Embryonic facial prominence (tissue), 1 donor: ENCODE measurements around the gene CCDC73.
"Not testable (repeated sequence)": the region's sequence is repeated elsewhere in the genome, so short reads cannot be mapped to it uniquely, and the experiment has no call there.

Source experiments
- DNase-seq: peaks from one replicate; pipeline ENCODE4 v3.0.0-alpha.2; 2016; ENCODE audit errors: extremely low spot score

The CCDC73 gene

DNA sequence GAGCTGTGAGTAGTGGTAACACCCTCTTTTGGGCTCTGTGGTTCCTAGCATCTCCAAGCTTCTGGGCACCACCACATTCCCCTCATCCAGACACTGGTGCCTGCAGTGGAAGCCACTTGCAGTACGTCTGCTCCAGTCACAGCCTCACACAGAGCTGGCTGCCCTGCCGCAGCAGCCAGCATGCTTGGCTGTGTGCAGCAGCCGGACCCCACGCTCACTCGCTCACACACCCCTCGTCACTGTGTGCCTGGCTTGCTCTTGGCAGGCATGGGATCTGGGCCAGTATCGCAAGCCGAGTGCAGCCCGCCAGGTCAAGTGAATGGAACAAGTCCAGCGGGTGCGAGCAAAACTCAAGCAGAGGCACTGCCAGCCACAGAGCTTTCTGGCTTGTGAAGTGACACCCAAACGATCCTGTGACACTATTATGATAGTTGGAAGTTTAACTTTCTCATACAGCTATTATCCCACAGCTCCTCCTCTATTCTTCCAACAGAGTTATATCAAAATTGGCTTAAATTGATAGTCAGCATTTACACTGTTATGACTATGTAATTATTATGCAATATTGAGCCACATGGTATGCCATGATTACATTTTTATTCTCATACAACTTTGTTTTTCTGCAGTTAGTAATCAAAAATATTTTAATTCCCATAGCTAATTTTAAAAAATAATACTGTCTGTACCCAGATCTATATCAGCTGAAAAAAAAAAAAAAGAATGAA lies 89.0 kb downstream of the CCDC73 start:
- DNase-seq, result no peak

- no peak for DNase-seq
Measured at GRCh38 chr11:32704775-32705174, 89.7 kb downstream of the CCDC73 start.

DNA sequence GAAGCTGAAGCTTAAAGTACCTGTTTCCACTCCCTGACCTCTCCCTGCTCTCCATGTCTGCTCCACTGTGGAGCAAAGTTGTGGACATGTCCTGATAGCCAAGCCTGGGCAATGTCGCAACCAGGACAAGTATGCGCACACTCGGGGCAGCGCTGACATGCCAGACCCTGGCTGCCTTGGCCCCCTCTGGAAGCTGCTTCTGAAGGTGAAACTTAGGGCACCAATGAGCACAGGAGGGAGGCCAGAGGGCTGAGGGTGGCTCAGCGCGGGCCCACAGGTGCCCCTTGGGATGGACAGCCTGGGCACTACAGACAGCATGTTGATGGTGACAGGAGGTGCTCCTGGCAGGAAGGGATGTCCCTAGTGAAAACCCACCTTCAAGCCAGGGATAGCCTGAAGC lies 90.2 kb downstream of the CCDC73 start:
- no peak for DNase-seq

- DNase-seq, result no peak
Measured at GRCh38 chr11:32701616-32702015, 92.8 kb downstream of the CCDC73 start.

DNA sequence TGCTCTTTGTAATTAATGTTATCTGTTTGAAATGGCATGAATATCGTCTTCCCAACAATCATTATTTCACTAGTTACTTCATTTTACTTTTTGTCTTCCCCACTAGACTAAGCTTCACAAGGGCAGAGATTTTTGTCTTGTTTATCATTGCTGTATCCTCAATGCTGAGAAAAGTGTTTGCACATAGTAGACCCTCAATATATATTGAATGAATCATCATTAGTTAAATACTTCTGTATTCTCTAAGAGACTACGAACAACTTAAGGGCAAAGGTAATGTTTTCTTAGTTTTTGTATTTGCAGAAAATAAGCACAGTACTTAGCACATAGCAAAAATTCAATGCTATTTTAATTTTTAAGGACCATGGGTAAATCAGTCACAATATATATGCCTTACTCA lies 95.9 kb downstream of the CCDC73 start:
- no peak for DNase-seq

DNA sequence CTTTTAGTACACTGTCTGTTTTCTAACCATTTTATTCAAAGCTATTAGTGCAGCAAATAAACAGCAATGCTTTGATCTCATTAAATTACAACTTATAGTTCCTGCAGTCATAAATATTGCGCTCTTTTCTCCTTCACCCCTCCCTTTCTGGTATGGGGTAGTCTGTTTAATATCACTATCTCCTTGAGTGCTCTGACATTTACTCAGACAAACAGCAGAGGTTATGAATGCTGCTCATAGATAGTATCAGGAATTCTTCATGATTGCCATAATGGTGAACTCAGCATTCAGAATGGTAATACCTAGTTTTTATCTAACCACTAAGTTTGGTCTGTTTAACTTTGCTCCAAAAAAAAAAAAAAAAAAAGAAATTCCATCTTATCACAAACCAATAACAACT lies 123.4 kb downstream of the CCDC73 start:
- DNase-seq, result no peak

GRCh38 chr11:32659672-32660071 lies 134.8 kb downstream of the CCDC73 start:
- DNase-seq, result no peak

- no peak for DNase-seq
Measured at GRCh38 chr11:32658639-32659406, 135.6 kb downstream of the CCDC73 start.

GRCh38 chr11:32643526-32643925 lies 150.9 kb downstream of the CCDC73 start:
- no peak for DNase-seq

DNA sequence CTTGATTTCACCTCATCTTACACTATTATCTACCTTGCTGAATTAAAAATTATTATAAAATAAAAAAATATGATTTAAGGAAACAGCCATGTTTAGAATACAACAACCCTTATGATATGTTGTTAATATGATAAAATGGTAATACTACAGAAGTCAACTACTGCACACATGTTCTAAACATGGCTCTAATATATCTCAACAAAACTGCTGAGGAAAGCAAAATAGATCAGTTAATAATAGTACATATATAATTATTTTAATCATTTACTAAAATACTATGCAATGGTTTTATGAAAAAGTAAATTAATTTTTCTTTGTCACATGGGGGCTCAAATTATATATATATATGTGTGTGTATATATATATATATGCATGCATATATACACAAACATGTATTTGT lies 153.1 kb downstream of the CCDC73 start:
- DNase-seq, result no peak

DNA sequence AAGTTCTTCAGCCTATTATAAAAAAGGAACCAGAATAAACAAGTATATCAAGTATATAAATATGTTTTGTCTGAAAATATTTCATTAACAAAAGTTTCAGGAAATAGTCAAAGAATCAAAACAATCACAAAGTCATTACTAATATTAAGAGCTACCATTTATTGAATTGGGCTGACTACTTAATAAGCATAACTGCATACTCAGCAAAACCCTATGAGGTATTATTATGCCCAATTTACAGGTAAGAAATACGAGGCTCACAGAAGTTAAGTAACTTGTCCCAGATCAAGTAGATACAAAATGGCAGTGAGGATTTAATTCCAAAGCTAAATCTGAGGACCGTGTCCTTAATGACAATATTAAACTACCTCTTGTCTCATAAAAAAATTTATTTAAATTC lies 158.6 kb downstream of the CCDC73 start:
- no peak for DNase-seq

- no peak for DNase-seq
Measured at GRCh38 chr11:32630844-32631243, 163.6 kb downstream of the CCDC73 start.

DNA sequence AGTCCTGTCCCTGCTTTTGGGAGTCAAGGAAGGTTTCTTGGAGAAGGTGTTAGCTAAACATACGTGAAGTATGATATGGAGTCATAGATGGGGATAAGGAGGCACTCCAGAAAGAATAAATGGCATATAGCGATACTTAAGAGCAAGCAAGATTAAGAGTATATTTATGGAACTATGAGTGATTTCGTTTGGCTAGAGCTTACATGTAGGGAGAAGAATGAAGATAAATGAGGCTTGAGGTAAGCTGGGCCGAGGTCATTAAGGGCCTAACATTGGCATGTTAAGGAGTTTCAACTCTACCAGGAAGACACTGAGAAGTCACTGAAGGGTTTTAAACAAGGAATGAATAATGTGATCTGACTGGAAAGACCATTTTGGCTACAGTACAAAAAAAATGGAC lies 177.6 kb downstream of the CCDC73 start:
- no peak for DNase-seq

DNA sequence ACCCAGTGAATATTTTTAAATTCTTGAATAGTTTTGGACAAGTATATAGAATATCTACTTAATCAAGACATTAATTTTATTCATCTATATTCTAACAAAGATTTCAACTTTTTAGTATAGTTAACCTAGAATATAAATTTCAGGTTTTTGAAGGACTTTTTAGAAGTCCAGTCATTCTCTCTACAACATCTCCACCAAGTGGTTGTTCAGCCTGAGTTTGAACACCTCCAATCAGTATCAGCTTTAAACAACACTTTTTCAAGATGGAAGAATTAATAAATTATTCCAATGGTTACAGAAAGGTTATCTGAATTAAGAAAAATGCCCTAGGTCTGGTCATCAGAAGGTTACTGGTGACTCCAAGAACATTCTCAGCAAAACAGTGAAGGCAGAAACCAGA lies 179.0 kb downstream of the CCDC73 start:
- DNase-seq, result no peak

- no peak for DNase-seq
Measured at GRCh38 chr11:32613500-32614151, 180.8 kb downstream of the CCDC73 start.

DNA sequence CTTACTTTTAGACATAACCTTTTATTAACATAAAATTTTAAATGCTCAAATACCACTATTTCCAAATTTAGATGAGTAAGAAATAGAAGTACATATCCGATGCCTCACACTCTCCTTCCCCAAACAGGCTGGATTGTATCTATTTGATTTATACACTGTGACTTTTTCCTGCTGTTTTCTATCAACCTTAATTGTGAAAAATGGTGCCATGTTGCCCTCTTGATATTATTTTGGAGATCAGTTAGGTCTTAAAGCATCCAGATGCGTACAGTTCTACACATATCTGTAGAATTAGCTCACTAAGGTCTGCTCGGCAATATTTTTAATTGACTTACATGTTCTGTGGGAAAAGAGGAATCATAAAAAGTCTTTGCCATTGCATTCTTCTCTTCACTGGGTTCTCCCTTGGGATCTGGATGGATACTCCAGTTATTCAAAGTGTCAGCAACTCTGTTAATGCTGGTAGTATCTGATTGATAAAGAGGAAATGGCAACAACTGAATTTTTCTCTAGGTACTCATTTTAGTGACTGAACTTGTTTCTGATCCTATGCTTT lies 183.6 kb downstream of the CCDC73 start:
- no peak for DNase-seq

DNA sequence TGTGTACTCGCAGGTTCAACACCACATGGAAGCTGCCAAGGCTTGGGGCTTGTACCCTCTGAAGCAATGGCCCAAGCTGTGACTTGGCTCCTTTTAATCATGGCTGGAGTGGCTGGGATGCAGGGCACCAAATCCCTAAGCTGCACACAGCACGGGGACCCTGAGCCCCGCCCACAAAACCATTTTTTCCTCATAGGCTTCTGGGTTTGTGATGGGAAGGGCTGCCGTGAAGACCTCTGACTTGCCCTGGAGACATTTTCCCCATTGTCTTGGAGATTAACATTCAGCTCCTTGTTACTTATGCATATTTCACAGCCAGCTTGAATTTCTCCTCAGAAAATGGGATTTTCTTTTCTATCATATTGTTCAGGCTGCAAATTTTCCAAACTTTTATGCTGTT lies 185.6 kb downstream of the CCDC73 start:
- not testable (repeated sequence) for DNase-seq

GRCh38 chr11:32606220-32606619 lies 188.2 kb downstream of the CCDC73 start:
- DNase-seq, result no peak

GRCh38 chr11:32602657-32603415 lies 191.6 kb downstream of the CCDC73 start:
- DNase-seq, result no peak

GRCh38 chr11:32597921-32598320 lies 196.5 kb downstream of the CCDC73 start:
- DNase-seq, result no peak

DNA sequence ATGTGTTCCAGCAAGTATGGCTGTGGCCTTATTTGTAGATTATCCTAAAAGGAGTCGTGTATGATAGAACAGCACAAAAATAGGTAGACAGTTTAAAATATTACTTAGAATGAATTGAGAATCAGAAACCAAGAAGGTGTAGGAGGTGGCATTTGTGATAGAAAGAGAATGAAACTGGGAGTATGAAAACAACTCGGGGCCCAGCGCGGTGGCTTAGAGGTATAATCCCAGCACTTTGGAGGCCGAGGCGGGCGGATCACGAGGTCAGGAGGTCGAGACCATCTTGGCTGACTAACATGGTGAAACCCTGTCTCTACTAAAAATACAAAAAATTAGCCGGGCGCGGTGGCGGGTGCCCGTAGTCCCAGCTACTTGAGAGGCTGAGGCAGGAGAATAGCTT lies 198.3 kb downstream of the CCDC73 start:
- not testable (repeated sequence) for DNase-seq

GRCh38 chr11:32594272-32594671 lies 200.2 kb downstream of the CCDC73 start:
- DNase-seq, result no peak
